Measurements from ENCODE around the gene SHROOM3.

The SHROOM3 gene

GRCh38 chr4:76511947-76512346, 76.9 kb downstream of the SHROOM3 start:
- Histone ChIP-seq H3K27ac (ENCODE audit: low read depth in 2 of 2, low read length in 2 of 2) (peak overlapping the region; percentile 25 to 49), H3K4me3 (ENCODE audit: low read length in 2 of 2) (no peak overlapping the region), H3K4me1 (ENCODE audit: control insufficient read depth in 2 of 2, insufficient read depth in 2 of 2, low read length in 2 of 2) (peaks cover 11 to 15% of the 10 kb centered on the region in 2 donors), H3K9me3 (ENCODE audit: control insufficient read depth in 2 of 2, low read length in 2 of 2) (no peaks in the 10 kb centered on the region), H3K36me3 (ENCODE audit: control insufficient read depth in 2 of 2, insufficient read depth in 2 of 2, low read length in 2 of 2) (no peaks in the 10 kb centered on the region), H3K9ac (ENCODE audit: low read depth in 1 of 2, low read length in 2 of 2) (peak overlapping the region in 1 of 2 donors; percentile 32), H3K27me3 (ENCODE audit: control insufficient read depth in 2 of 2, insufficient read depth in 2 of 2, low read length in 2 of 2) (no peaks in the 10 kb centered on the region)

DNA sequence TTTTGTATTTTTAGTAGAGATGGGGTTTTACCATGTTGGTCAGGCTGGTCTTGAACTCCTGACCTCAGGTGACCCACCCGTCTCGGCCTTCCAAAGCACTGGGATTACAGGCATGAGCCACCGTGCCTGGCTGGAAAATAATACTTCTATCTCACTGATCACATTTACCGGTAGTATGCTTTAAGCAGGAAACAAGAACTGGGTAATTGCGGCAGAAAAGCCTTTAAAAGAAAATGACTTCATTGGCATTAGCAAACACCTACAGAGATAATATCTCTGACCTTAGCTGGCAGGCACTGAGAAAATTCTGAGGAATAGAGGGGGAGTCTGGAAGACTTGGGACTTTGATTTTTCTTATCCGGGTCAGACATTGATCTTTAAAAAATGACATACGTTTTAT, 78.5 kb downstream of the SHROOM3 start:
- H3K4me3 ChIP-seq (ENCODE audit: low read length in 2 of 2): no peak overlapping the region
- H3K36me3 ChIP-seq (ENCODE audit: control insufficient read depth in 2 of 2, insufficient read depth in 2 of 2, low read length in 2 of 2): no peaks in the 10 kb centered on the region
- H3K27ac ChIP-seq (ENCODE audit: low read depth in 2 of 2, low read length in 2 of 2): no peak overlapping the region
- no peaks in the 10 kb centered on the region for H3K9me3 ChIP-seq (ENCODE audit: control insufficient read depth in 2 of 2, low read length in 2 of 2)
- H3K9ac ChIP-seq (ENCODE audit: low read depth in 1 of 2, low read length in 2 of 2): no peak overlapping the region
- H3K4me1 ChIP-seq (ENCODE audit: control insufficient read depth in 2 of 2, insufficient read depth in 2 of 2, low read length in 2 of 2): peaks cover 11 to 15% of the 10 kb centered on the region in 2 donors
- H3K27me3 ChIP-seq (ENCODE audit: control insufficient read depth in 2 of 2, insufficient read depth in 2 of 2, low read length in 2 of 2): no peaks in the 10 kb centered on the region

DNA sequence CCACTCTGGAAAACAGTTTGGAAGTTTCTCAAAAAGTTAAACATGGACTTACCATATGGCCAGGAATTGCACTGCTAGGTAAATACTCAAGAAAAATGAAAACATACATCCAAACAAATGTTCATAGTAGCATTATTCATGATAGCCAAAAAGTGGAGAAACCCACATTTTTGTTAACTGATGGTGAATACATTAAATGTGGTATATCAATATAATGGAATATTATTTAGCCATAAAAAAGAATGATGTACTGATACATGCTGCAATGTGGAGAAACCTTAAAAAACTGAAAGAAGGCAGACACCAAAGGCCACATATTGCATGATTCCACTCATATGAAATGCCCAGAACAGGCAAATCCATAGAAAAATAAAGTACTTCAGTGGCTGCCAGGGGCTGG, 79.1 kb downstream of the SHROOM3 start:
- H3K36me3 ChIP-seq (ENCODE audit: control insufficient read depth in 2 of 2, insufficient read depth in 2 of 2, low read length in 2 of 2): no peaks in the 10 kb centered on the region
- H3K4me3 ChIP-seq (ENCODE audit: low read length in 2 of 2): no peak overlapping the region
- peaks cover 11 to 15% of the 10 kb centered on the region in 2 donors for H3K4me1 ChIP-seq (ENCODE audit: control insufficient read depth in 2 of 2, insufficient read depth in 2 of 2, low read length in 2 of 2)
- no peak overlapping the region for H3K27ac ChIP-seq (ENCODE audit: low read depth in 2 of 2, low read length in 2 of 2)
- H3K27me3 ChIP-seq (ENCODE audit: control insufficient read depth in 2 of 2, insufficient read depth in 2 of 2, low read length in 2 of 2): no peaks in the 10 kb centered on the region
- no peaks in the 10 kb centered on the region for H3K9me3 ChIP-seq (ENCODE audit: control insufficient read depth in 2 of 2, low read length in 2 of 2)
- no peak overlapping the region for H3K9ac ChIP-seq (ENCODE audit: low read depth in 1 of 2, low read length in 2 of 2)

- H3K36me3 ChIP-seq (ENCODE audit: control insufficient read depth in 2 of 2, insufficient read depth in 2 of 2, low read length in 2 of 2): no peaks in the 10 kb centered on the region
- no peak overlapping the region for H3K27ac ChIP-seq (ENCODE audit: low read depth in 2 of 2, low read length in 2 of 2)
- H3K9me3 ChIP-seq (ENCODE audit: control insufficient read depth in 2 of 2, low read length in 2 of 2): no peaks in the 10 kb centered on the region
- peaks cover 11 to 14% of the 10 kb centered on the region in 2 donors for H3K4me1 ChIP-seq (ENCODE audit: control insufficient read depth in 2 of 2, insufficient read depth in 2 of 2, low read length in 2 of 2)
- H3K4me3 ChIP-seq (ENCODE audit: low read length in 2 of 2): no peak overlapping the region
- no peaks in the 10 kb centered on the region for H3K27me3 ChIP-seq (ENCODE audit: control insufficient read depth in 2 of 2, insufficient read depth in 2 of 2, low read length in 2 of 2)
- H3K9ac ChIP-seq (ENCODE audit: low read depth in 1 of 2, low read length in 2 of 2): no peak overlapping the region
Measured at GRCh38 chr4:76515975-76516843, 81.2 kb downstream of the SHROOM3 start.

DNA sequence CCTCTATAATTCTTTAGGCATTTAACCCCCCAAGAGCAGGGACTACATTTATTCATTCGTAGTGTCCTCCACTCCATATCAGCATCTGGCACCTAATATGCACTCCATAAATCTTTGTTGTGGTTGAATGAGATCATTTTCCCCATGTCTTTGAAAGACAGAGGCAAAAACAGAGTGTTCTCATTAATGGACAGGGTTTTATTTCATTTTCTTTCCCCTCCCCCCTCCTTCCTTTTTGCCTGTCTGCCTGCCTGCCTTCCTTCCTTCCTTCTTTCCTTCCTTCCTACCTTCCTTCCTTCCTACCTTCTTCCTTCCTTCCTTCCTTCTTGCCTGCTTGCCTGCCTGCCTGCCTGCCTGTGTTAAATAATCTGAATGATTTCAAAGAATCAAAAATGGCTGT, 83.2 kb downstream of the SHROOM3 start:
- H3K4me3 ChIP-seq (ENCODE audit: low read length in 2 of 2): no peak overlapping the region
- no peak overlapping the region for H3K9ac ChIP-seq (ENCODE audit: low read depth in 1 of 2, low read length in 2 of 2)
- H3K4me1 ChIP-seq (ENCODE audit: control insufficient read depth in 2 of 2, insufficient read depth in 2 of 2, low read length in 2 of 2): no peaks in the 10 kb centered on the region
- H3K36me3 ChIP-seq (ENCODE audit: control insufficient read depth in 2 of 2, insufficient read depth in 2 of 2, low read length in 2 of 2): no peaks in the 10 kb centered on the region
- no peak overlapping the region for H3K27ac ChIP-seq (ENCODE audit: low read depth in 2 of 2, low read length in 2 of 2)
- no peaks in the 10 kb centered on the region for H3K27me3 ChIP-seq (ENCODE audit: control insufficient read depth in 2 of 2, insufficient read depth in 2 of 2, low read length in 2 of 2)
- no peaks in the 10 kb centered on the region for H3K9me3 ChIP-seq (ENCODE audit: control insufficient read depth in 2 of 2, low read length in 2 of 2)

GRCh38 chr4:76523593-76523992, 88.6 kb downstream of the SHROOM3 start:
- no peaks in the 10 kb centered on the region for H3K27me3 ChIP-seq (ENCODE audit: control insufficient read depth in 2 of 2, insufficient read depth in 2 of 2, low read length in 2 of 2)
- H3K9me3 ChIP-seq (ENCODE audit: control insufficient read depth in 2 of 2, low read length in 2 of 2): no peaks in the 10 kb centered on the region
- peaks cover 5 to 11% of the 10 kb centered on the region in 2 donors for H3K4me1 ChIP-seq (ENCODE audit: control insufficient read depth in 2 of 2, insufficient read depth in 2 of 2, low read length in 2 of 2)
- H3K4me3 ChIP-seq (ENCODE audit: low read length in 2 of 2): no peak overlapping the region
- H3K27ac ChIP-seq (ENCODE audit: low read depth in 2 of 2, low read length in 2 of 2): no peak overlapping the region
- no peak overlapping the region for H3K9ac ChIP-seq (ENCODE audit: low read depth in 1 of 2, low read length in 2 of 2)
- H3K36me3 ChIP-seq (ENCODE audit: control insufficient read depth in 2 of 2, insufficient read depth in 2 of 2, low read length in 2 of 2): no peaks in the 10 kb centered on the region

DNA sequence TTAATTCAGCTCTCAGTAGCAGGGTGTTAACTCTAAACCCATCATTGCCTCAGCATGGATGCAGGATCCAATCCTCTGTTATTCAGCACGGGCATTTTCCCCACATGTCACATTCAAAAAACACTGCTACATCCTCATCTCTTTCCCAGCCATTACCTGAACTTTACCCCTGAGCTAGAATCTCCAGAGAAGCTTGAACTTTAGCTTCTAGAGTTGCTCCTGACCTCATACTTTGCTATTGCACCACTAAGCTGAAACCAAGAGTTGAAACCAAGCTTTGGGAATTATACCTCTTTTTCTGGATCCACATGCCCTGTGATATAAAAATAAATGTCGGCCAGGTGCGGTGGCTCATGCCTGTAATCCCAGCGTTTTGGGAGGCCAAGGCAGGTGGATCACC, 90.7 kb downstream of the SHROOM3 start:
- H3K27ac ChIP-seq (ENCODE audit: low read depth in 2 of 2, low read length in 2 of 2): peak overlapping the region in 1 of 2 donors; percentile 46
- H3K27me3 ChIP-seq (ENCODE audit: control insufficient read depth in 2 of 2, insufficient read depth in 2 of 2, low read length in 2 of 2): no peaks in the 10 kb centered on the region
- peaks cover 5 to 11% of the 10 kb centered on the region in 2 donors for H3K4me1 ChIP-seq (ENCODE audit: control insufficient read depth in 2 of 2, insufficient read depth in 2 of 2, low read length in 2 of 2)
- H3K36me3 ChIP-seq (ENCODE audit: control insufficient read depth in 2 of 2, insufficient read depth in 2 of 2, low read length in 2 of 2): no peaks in the 10 kb centered on the region
- no peak overlapping the region for H3K4me3 ChIP-seq (ENCODE audit: low read length in 2 of 2)
- no peak overlapping the region for H3K9ac ChIP-seq (ENCODE audit: low read depth in 1 of 2, low read length in 2 of 2)
- no peaks in the 10 kb centered on the region for H3K9me3 ChIP-seq (ENCODE audit: control insufficient read depth in 2 of 2, low read length in 2 of 2)

DNA sequence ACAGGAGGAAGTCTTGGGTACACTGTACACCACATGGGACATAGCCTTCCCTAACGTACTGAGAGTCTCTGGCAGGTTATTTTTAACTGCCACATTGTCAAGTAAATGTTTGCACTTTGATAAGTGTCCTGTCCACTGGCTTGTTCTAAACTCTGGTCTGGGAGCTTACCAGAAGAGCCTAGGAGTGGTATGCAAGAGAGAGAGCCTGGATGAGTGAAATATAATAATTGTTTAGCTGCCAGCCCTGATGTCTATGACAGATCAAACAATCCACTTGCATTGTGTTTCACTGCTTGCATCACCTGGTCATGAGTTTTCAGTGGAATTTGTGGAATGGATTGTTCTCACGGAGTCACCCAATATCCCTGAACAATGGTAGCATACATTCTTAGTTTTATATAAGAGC, 91.6 kb downstream of the SHROOM3 start:
- peaks cover 5 to 11% of the 10 kb centered on the region in 2 donors for H3K4me1 ChIP-seq (ENCODE audit: control insufficient read depth in 2 of 2, insufficient read depth in 2 of 2, low read length in 2 of 2)
- H3K4me3 ChIP-seq (ENCODE audit: low read length in 2 of 2): peak overlapping the region in 1 of 2 donors; percentile 11
- no peaks in the 10 kb centered on the region for H3K9me3 ChIP-seq (ENCODE audit: control insufficient read depth in 2 of 2, low read length in 2 of 2)
- H3K27me3 ChIP-seq (ENCODE audit: control insufficient read depth in 2 of 2, insufficient read depth in 2 of 2, low read length in 2 of 2): no peaks in the 10 kb centered on the region
- H3K36me3 ChIP-seq (ENCODE audit: control insufficient read depth in 2 of 2, insufficient read depth in 2 of 2, low read length in 2 of 2): no peaks in the 10 kb centered on the region
- peak overlapping the region; percentile 11 to 46 for H3K27ac ChIP-seq (ENCODE audit: low read depth in 2 of 2, low read length in 2 of 2)
- H3K9ac ChIP-seq (ENCODE audit: low read depth in 1 of 2, low read length in 2 of 2): no peak overlapping the region

- peaks cover 5 to 11% of the 10 kb centered on the region in 2 donors for H3K4me1 ChIP-seq (ENCODE audit: control insufficient read depth in 2 of 2, insufficient read depth in 2 of 2, low read length in 2 of 2)
- H3K27ac ChIP-seq (ENCODE audit: low read depth in 2 of 2, low read length in 2 of 2): no peak overlapping the region
- H3K36me3 ChIP-seq (ENCODE audit: control insufficient read depth in 2 of 2, insufficient read depth in 2 of 2, low read length in 2 of 2): no peaks in the 10 kb centered on the region
- no peaks in the 10 kb centered on the region for H3K9me3 ChIP-seq (ENCODE audit: control insufficient read depth in 2 of 2, low read length in 2 of 2)
- no peak overlapping the region for H3K4me3 ChIP-seq (ENCODE audit: low read length in 2 of 2)
- H3K9ac ChIP-seq (ENCODE audit: low read depth in 1 of 2, low read length in 2 of 2): no peak overlapping the region
- no peaks in the 10 kb centered on the region for H3K27me3 ChIP-seq (ENCODE audit: control insufficient read depth in 2 of 2, insufficient read depth in 2 of 2, low read length in 2 of 2)
Measured at GRCh38 chr4:76527666-76528065, 92.6 kb downstream of the SHROOM3 start.

DNA sequence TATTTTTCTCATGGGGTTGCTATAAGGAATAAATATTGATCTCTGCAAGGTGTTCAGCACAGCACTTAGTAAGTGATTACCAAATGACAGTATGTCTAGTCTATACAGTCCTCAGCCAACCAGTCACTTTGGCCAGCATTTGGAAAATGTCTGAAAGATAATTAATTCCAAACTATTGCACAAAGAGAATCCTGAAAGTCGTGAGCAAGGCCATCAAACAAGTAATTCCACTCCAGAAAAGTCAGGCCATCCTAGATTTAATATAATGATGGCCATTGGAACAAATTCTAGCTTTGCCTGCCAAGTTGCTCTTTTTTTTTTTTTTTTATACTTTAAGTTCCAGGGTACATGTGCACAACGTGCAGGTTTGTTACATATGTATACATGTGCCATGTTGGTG, 96.6 kb downstream of the SHROOM3 start:
- H3K9ac ChIP-seq (ENCODE audit: low read depth in 1 of 2, low read length in 2 of 2): no peak overlapping the region
- H3K27me3 ChIP-seq (ENCODE audit: control insufficient read depth in 2 of 2, insufficient read depth in 2 of 2, low read length in 2 of 2): no peaks in the 10 kb centered on the region
- no peak overlapping the region for H3K27ac ChIP-seq (ENCODE audit: low read depth in 2 of 2, low read length in 2 of 2)
- H3K36me3 ChIP-seq (ENCODE audit: control insufficient read depth in 2 of 2, insufficient read depth in 2 of 2, low read length in 2 of 2): no peaks in the 10 kb centered on the region
- no peak overlapping the region for H3K4me3 ChIP-seq (ENCODE audit: low read length in 2 of 2)
- H3K4me1 ChIP-seq (ENCODE audit: control insufficient read depth in 2 of 2, insufficient read depth in 2 of 2, low read length in 2 of 2): peaks cover 3 to 4% of the 10 kb centered on the region in 2 donors
- H3K9me3 ChIP-seq (ENCODE audit: control insufficient read depth in 2 of 2, low read length in 2 of 2): no peaks in the 10 kb centered on the region
